Endothelial cell (in vitro differentiated cells): Measurements from ENCODE around the gene TRAPPC10. TPM values are rescaled to one million over a fixed set of nuclear protein-coding genes. Genes with fewer than 3 reads are reported as not detected.

Experiments
- DNase-seq: peaks from one replicate; pipeline ENCODE4 v3.0.0; 2021; ENCODE audit warnings: low spot score
- H3K27ac Mint-ChIP-seq: one replicate; pipeline ENCODE4 v1.8.0; 2021; ENCODE audit warnings: mixed read lengths, inconsistent platforms; ENCODE audit not compliant: unreplicated experiment
- H3K27me3 Mint-ChIP-seq: one replicate; pipeline ENCODE4 v1.8.0; 2021; ENCODE audit warnings: mild to moderate bottlenecking, moderate library complexity, mixed read lengths, inconsistent platforms; ENCODE audit not compliant: unreplicated experiment
- H3K36me3 Mint-ChIP-seq: one replicate; pipeline ENCODE4 v1.8.0; 2021; ENCODE audit warnings: mild to moderate bottlenecking, low read depth, mixed read lengths, inconsistent platforms; ENCODE audit not compliant: unreplicated experiment
- H3K4me1 Mint-ChIP-seq: one replicate; pipeline ENCODE4 v1.8.0; 2021; ENCODE audit warnings: mild to moderate bottlenecking, mixed read lengths, inconsistent platforms; ENCODE audit not compliant: unreplicated experiment
- H3K4me3 Mint-ChIP-seq: one replicate; pipeline ENCODE4 v1.8.0; 2021; ENCODE audit warnings: mild to moderate bottlenecking, mixed read lengths, inconsistent platforms; ENCODE audit not compliant: unreplicated experiment
- H3K9me3 Mint-ChIP-seq: one replicate; pipeline ENCODE4 v1.8.0; 2021; ENCODE audit warnings: mixed read lengths, inconsistent platforms; ENCODE audit not compliant: unreplicated experiment
- CTCF ChIP-seq: fragments of 200-600 bp; sonication (generic); IDR thresholded peaks from one replicate; pipeline ENCODE4 v1.5.0; 2021; ENCODE audit warnings: antibody characterized with exemption; ENCODE audit not compliant: unreplicated experiment
- total RNA-seq: library from RNA; stranded (reverse); fragmentation: NEBNext Ultra II Directional; extraction: Animal tissue kit (Norgen Biotek cat#: 25700); gene quantifications from one replicate; pipeline ENCODE4 v1.2.1, GENCODE V29; 2021; ENCODE audit not compliant: unreplicated experiment

The TRAPPC10 gene
- total RNA-seq, 1 donor from 2014 or later, result 28.4 TPM

GRCh38 chr21:43985690-43986251, 26.3 kb upstream of the TRAPPC10 start:
- Mint-ChIP-seq H3K4me3 (no peak overlapping the region), H3K4me1 (peaks cover 4% of the 10 kb centered on the region), H3K27ac (no peak overlapping the region), H3K9me3 (no peaks in the 10 kb centered on the region), H3K27me3 (no peaks in the 10 kb centered on the region), H3K36me3 (no peaks in the 10 kb centered on the region)
- DNase-seq, result no peak
- TF ChIP-seq CTCF, result no peak

GRCh38 chr21:43986544-43987451, 25.3 kb upstream of the TRAPPC10 start:
- peaks cover 4% of the 10 kb centered on the region for H3K4me1 Mint-ChIP-seq
- H3K27ac Mint-ChIP-seq, result no peak overlapping the region
- no peaks in the 10 kb centered on the region for H3K27me3 Mint-ChIP-seq
- DNase-seq, result no peak
- H3K4me3 Mint-ChIP-seq, result no peak overlapping the region
- H3K36me3 Mint-ChIP-seq, result no peaks in the 10 kb centered on the region
- no peak for TF ChIP-seq CTCF
- no peaks in the 10 kb centered on the region for H3K9me3 Mint-ChIP-seq

GRCh38 chr21:43987509-43987908, 24.6 kb upstream of the TRAPPC10 start:
- Mint-ChIP-seq H3K27me3 (no peaks in the 10 kb centered on the region), H3K9me3 (no peaks in the 10 kb centered on the region)

GRCh38 chr21:43988016-43988415, 24.1 kb upstream of the TRAPPC10 start:
- H3K27me3 Mint-ChIP-seq, result no peaks in the 10 kb centered on the region
- peaks cover 4% of the 10 kb centered on the region for H3K4me1 Mint-ChIP-seq
- no peak for TF ChIP-seq CTCF
- no peaks in the 10 kb centered on the region for H3K9me3 Mint-ChIP-seq
- no peak overlapping the region for H3K4me3 Mint-ChIP-seq
- no peaks in the 10 kb centered on the region for H3K36me3 Mint-ChIP-seq
- no peak for DNase-seq
- H3K27ac Mint-ChIP-seq, result no peak overlapping the region

More at GRCh38 chr21:43987509-43987908, 24.6 kb upstream of the TRAPPC10 start:
- no peaks in the 10 kb centered on the region for H3K36me3 Mint-ChIP-seq
- no peak overlapping the region for H3K4me3 Mint-ChIP-seq
- TF ChIP-seq CTCF, result no peak
- peaks cover 4% of the 10 kb centered on the region for H3K4me1 Mint-ChIP-seq
- no peak for DNase-seq
- no peak overlapping the region for H3K27ac Mint-ChIP-seq
